NT2/D1 (cell line): Measurements from ENCODE around the gene NOS1.
A peak's percentile ranks its signal among the peaks of the same experiment; 100 is the strongest.
"Not testable (repeated sequence)": the region's sequence is repeated elsewhere in the genome, so short reads cannot be mapped to it uniquely, and the experiment has no call there.

ENCODE experiments used
- DNase-seq: peaks from one replicate; pipeline ENCODE4 v3.0.0-alpha.2; 2011; ENCODE audit warnings: low read depth, low spot score
- H3K27me3 ChIP-seq: 2 replicates; pipeline ENCODE4 v1.6.0; 2011; ENCODE audit warnings: mild to moderate bottlenecking; ENCODE audit not compliant: insufficient read length, insufficient read depth
- H3K36me3 ChIP-seq: 2 replicates; pipeline ENCODE4 v1.6.1; 2011; ENCODE audit warnings: mild to moderate bottlenecking, low read length, mixed read lengths; ENCODE audit not compliant: insufficient read depth, insufficient read length
- H3K4me1 ChIP-seq: 2 replicates; pipeline ENCODE4 v1.5.1; 2011; ENCODE audit not compliant: insufficient read depth, insufficient read length
- H3K4me3 ChIP-seq: 2 replicates; pipeline ENCODE4 v1.5.1; 2011; ENCODE audit warnings: low read depth; ENCODE audit not compliant: insufficient read length
- H3K9ac ChIP-seq: 2 replicates; pipeline ENCODE4 v1.6.0; 2011; ENCODE audit warnings: low read depth; ENCODE audit not compliant: insufficient read length
- H3K9me3 ChIP-seq: 2 replicates; pipeline ENCODE4 v1.5.1; 2011; ENCODE audit warnings: mild to moderate bottlenecking, low read length; ENCODE audit not compliant: insufficient read depth
- SUZ12 ChIP-seq: IDR thresholded peaks from 2 replicates; pipeline ENCODE4 v1.6.1; 2011; ENCODE audit not compliant: insufficient read length, insufficient read depth; ENCODE audit errors: extremely low read depth
- YY1 ChIP-seq: IDR thresholded peaks from 2 replicates; pipeline ENCODE4 v1.6.1; 2011; ENCODE audit not compliant: insufficient read length, insufficient read depth
- ZNF274 ChIP-seq: IDR thresholded peaks from 2 replicates; pipeline ENCODE4 v1.6.1; 2011; ENCODE audit warnings: mild to moderate bottlenecking, low read depth, low read length

Gene NOS1

DNA sequence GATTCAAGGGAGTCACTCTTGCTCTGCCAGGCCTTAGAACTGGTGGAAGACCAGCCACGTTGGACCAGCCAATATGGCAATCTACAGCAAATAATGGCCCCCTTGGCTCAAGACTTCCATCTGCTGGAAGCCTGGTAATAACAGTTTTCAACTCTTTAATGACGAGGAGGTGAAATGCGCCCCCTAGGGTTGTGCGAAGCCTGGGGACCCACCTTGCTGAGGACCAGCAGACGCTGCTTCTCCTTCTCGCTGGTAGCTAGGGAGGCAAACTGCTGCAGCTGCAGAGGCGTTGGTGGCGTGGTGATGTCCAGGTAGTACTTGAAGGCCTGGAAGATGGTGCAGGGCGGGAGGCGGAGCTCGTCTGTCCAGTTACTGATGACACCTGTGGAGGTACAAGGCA, 129.7 kb downstream of the NOS1 start:
- Histone ChIP-seq H3K4me3 (no peak overlapping the region), H3K36me3 (no peaks in the 10 kb centered on the region), H3K9ac (no peak overlapping the region), H3K4me1 (peaks cover 2% of the 10 kb centered on the region), H3K27me3 (no peaks in the 10 kb centered on the region), H3K9me3 (no peaks in the 10 kb centered on the region)
- no peak for TF ChIP-seq SUZ12
- TF ChIP-seq ZNF274, result no peak
- no peak for TF ChIP-seq YY1
- peak; percentile 35 for DNase-seq

DNA sequence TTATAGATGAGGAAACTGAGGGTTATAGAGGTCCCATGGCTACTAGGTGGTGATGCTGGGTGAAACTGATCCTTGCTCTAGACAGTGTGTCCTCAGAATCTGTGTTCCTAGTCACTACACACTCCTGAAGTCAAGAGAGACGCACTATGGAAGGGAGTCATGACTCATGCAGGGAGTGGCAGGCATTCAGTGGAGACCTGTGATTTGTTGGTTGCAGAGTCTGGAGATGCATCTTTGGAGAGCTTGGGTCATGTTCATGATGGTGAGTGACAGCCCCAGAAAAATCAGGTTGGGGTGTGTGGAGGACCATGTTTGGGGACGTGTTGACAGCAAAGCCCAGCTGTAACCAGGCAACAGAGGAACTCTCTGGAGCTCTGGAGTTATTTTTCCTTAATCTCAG, 133.2 kb downstream of the NOS1 start:
- no peaks in the 10 kb centered on the region for H3K36me3 ChIP-seq
- H3K9ac ChIP-seq, result no peak overlapping the region
- DNase-seq, result no peak
- no peaks in the 10 kb centered on the region for H3K27me3 ChIP-seq
- TF ChIP-seq SUZ12 (no peak), YY1 (no peak), ZNF274 (no peak)
- H3K9me3 ChIP-seq, result no peaks in the 10 kb centered on the region
- H3K4me3 ChIP-seq, result no peak overlapping the region
- H3K4me1 ChIP-seq, result no peaks in the 10 kb centered on the region

DNA sequence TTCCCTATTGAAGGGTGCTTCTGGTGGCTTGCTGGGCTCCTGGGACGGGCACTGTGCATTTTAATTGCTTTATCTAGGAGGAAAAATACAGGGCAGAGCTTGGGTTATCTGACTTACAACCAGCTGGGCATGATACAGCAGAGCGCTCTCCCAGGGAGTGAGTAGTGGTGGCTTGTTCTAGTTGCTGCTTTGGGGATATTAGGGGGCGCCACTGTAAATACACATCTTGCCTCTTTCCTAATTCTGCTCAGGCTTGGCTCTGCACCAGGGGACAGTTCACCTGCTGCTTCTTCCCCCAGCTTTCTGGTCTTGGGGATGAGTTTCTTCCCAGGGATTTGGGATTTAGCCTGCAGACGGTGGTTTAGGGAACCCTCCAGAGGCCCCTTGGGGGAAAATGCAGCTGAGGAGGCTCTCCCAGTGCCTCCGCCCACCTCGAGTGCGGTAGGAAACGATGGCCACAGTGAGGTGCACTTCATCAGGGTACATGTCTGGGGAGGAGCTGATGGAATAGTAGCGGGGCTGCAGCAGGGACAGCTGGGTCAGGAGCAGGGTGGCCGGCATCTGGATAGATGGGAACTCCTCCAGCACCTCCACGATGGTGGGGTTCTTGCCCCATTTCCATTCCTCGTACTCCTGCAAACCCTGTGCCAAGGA, 134.3 kb downstream of the NOS1 start:
- Histone ChIP-seq H3K36me3 (no peaks in the 10 kb centered on the region), H3K27me3 (no peaks in the 10 kb centered on the region), H3K4me1 (no peaks in the 10 kb centered on the region), H3K9me3 (no peaks in the 10 kb centered on the region), H3K9ac (no peak overlapping the region), H3K4me3 (no peak overlapping the region)
- TF ChIP-seq ZNF274 (no peak), SUZ12 (no peak), YY1 (no peak)
- DNase-seq, result no peak

DNA sequence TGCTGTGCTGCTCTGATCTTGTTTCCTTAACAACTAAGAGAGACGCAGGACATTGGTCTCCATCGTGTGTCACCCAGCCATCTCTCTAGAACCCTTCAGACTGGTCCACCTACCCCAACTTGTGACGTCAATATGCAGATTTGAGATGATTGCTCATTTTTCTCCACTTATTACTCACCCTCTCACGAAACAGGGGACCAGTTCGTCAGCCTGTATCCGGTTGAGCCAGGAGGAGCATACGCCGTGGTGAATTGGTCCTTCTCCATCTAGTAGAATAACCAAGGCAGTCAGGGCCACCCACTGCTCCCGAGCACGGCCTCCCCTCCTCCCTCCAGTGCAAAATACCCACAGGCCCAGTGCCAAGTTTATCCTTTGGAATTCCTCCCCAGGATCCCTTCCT, 134.9 kb downstream of the NOS1 start:
- Histone ChIP-seq H3K9me3 (no peaks in the 10 kb centered on the region), H3K9ac (no peak overlapping the region), H3K36me3 (no peaks in the 10 kb centered on the region), H3K4me3 (no peak overlapping the region), H3K4me1 (no peaks in the 10 kb centered on the region), H3K27me3 (no peaks in the 10 kb centered on the region)
- TF ChIP-seq SUZ12 (no peak), ZNF274 (no peak), YY1 (no peak)
- no peak for DNase-seq

DNA sequence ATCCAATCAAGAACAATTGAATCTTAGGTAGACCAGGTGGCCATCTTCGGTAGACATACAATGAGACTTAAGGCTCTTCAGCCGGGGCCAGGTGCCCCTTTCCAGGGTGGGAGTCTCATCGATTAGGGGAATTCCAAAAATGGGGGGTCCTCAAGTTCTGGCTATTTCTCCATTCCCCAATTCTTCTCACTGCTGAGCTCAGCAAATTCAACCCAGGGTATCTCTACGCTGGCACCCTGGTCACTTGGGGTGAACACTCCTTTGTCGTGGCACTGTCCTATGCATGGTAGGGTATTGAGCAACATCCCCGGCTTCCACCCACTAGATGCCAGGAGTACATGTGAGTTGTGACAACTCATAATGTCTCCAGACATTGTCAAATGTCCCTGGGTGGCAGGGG, 136.2 kb downstream of the NOS1 start:
- H3K27me3 ChIP-seq, result no peaks in the 10 kb centered on the region
- TF ChIP-seq ZNF274, result no peak
- no peak for TF ChIP-seq SUZ12
- no peak for TF ChIP-seq YY1

DNA sequence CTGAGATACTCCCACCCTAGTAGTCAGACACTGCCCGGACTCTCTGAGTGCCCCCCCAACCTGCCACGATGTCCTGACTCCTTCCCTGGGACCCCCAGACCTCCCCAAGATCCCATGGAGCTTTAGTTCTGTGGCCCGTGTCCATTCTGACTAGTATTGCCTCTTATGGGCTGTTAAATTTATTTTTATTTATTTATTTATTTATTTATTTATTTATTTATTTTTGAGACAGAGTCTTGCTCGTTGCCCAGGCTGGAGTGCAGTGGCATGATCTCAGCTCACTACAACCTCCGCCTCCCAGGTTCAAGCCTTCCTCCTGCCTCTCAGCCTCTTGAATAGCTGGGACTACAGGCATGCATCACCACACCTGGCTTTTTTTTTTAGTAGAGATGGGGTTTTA, 140.5 kb downstream of the NOS1 start:
- not testable (repeated sequence) for H3K27me3 ChIP-seq, H3K9ac ChIP-seq, H3K9me3 ChIP-seq, H3K4me1 ChIP-seq, DNase-seq, H3K36me3 ChIP-seq, H3K4me3 ChIP-seq

More for the DNA sequence above, 136.2 kb downstream of the NOS1 start:
- Histone ChIP-seq H3K36me3 (no peaks in the 10 kb centered on the region), H3K4me3 (no peak overlapping the region), H3K9ac (no peak overlapping the region), H3K9me3 (no peaks in the 10 kb centered on the region), H3K4me1 (no peaks in the 10 kb centered on the region)
- DNase-seq, result no peak

DNA sequence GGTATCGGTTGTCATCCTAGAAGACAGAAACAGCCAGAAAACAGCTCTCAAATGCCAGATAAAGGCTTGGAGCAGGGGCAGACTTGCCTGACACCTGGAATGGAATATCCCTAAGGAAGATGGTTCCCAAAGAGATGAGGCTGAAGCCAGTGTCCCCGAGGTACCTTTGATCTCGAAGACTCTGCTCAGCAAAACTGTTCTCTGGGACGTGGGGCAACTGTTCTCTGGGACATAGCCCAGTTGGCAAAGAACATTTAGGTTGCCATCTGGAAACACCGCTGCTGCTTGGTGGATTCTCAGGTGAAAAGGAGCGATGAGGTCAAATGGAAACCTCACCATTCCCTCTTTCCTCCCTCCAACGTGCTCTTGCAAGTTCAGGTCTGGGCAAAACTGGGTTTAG, 143.3 kb downstream of the NOS1 start:
- H3K36me3 ChIP-seq, result no peaks in the 10 kb centered on the region
- H3K27me3 ChIP-seq, result no peaks in the 10 kb centered on the region
- DNase-seq, result no peak
- H3K4me1 ChIP-seq, result no peaks in the 10 kb centered on the region
- no peaks in the 10 kb centered on the region for H3K9me3 ChIP-seq
- H3K4me3 ChIP-seq, result no peak overlapping the region
- TF ChIP-seq ZNF274 (no peak), SUZ12 (no peak), YY1 (no peak)
- no peak overlapping the region for H3K9ac ChIP-seq
